IPS DF 4.7 (cell line): ENCODE results near the gene TMEM116.
"Not testable (repeated sequence)": the region's sequence is repeated elsewhere in the genome, so short reads cannot be mapped to it uniquely, and the experiment has no call there.

Source experiments
- DNase-seq: peaks from one replicate; pipeline ENCODE4 v3.0.0-alpha.2; 2013; ENCODE audit warnings: low spot score; ENCODE audit errors: extremely low read depth

TMEM116 gene

GRCh38 chr12:112009596-112009995, 3.4 kb downstream of the TMEM116 start:
- not testable (repeated sequence) for DNase-seq

GRCh38 chr12:112008918-112009317, 4.0 kb downstream of the TMEM116 start:
- no peak for DNase-seq

GRCh38 chr12:112007945-112008344, 5.0 kb downstream of the TMEM116 start:
- DNase-seq = no peak

GRCh38 chr12:112005419-112006395, 7.3 kb downstream of the TMEM116 start:
- DNase-seq = peak; percentile 53

- DNase-seq = no peak
Observed at GRCh38 chr12:112004041-112004440, 8.9 kb downstream of the TMEM116 start.

GRCh38 chr12:112001576-112001975, 11.4 kb downstream of the TMEM116 start:
- no peak for DNase-seq

GRCh38 chr12:112000820-112001219, 12.1 kb downstream of the TMEM116 start:
- no peak for DNase-seq

- not testable (repeated sequence) for DNase-seq
Observed at GRCh38 chr12:111999129-111999528, 13.8 kb downstream of the TMEM116 start.

- DNase-seq = no peak
Observed at GRCh38 chr12:111998015-111998414, 14.9 kb downstream of the TMEM116 start.

- DNase-seq = no peak
Observed at GRCh38 chr12:111997300-111997699, 15.7 kb downstream of the TMEM116 start.

GRCh38 chr12:111995782-111996480, 17.0 kb downstream of the TMEM116 start:
- DNase-seq = no peak

GRCh38 chr12:111994211-111995111, 18.5 kb downstream of the TMEM116 start:
- not testable (repeated sequence) for DNase-seq

GRCh38 chr12:111993292-111994150, 19.4 kb downstream of the TMEM116 start:
- no peak for DNase-seq

GRCh38 chr12:111992464-111992863, 20.5 kb downstream of the TMEM116 start:
- no peak for DNase-seq

GRCh38 chr12:111991946-111992345, 21.0 kb downstream of the TMEM116 start:
- DNase-seq = no peak

GRCh38 chr12:111991535-111991934, 21.4 kb downstream of the TMEM116 start:
- no peak for DNase-seq

- no peak for DNase-seq
Observed at GRCh38 chr12:111984820-111985219, 28.1 kb downstream of the TMEM116 start.

- no peak for DNase-seq
Observed at GRCh38 chr12:111981987-111982386, 31.0 kb downstream of the TMEM116 start.

- DNase-seq = no peak
Observed at GRCh38 chr12:111980598-111980997, 32.4 kb downstream of the TMEM116 start.

GRCh38 chr12:111978545-111978944, 34.4 kb downstream of the TMEM116 start:
- DNase-seq = no peak
